Brain microvascular endothelial cell (primary cell): Measurements from ENCODE around the gene SHQ1.

Experiments
- DNase-seq: peaks from one replicate; pipeline ENCODE4 v3.0.0-alpha.2; 2020
- H3K27ac ChIP-seq: fragments of 250-450 bp; sonication (Bioruptor Pico); 2 replicates; pipeline ENCODE4 v1.5.1; 2020; ENCODE audit warnings: mild to moderate bottlenecking, moderate library complexity
- H3K27me3 ChIP-seq: fragments of 250-450 bp; sonication (Bioruptor Pico); replicated peaks from 2 replicates; pipeline ENCODE4 v1.5.1; 2020; ENCODE audit warnings: mild to moderate bottlenecking
- H3K36me3 ChIP-seq: fragments of 250-450 bp; sonication (Bioruptor Pico); replicated peaks from 2 replicates; pipeline ENCODE4 v1.5.1; 2020; ENCODE audit warnings: mild to moderate bottlenecking
- H3K4me3 ChIP-seq: 2 replicates; pipeline ENCODE4 v1.5.1; 2011; ENCODE audit warnings: low read depth, mild to moderate bottlenecking, control low read depth, low read length, moderate library complexity
- CTCF ChIP-seq: IDR thresholded peaks from 2 replicates; pipeline ENCODE4 v1.5.1; 2011; ENCODE audit warnings: low read depth, mild to moderate bottlenecking, moderate library complexity, low read length, control low read depth, inconsistent platforms; ENCODE audit errors: missing control alignments
- in situ Hi-C: cut with HindIII; loops from 2 replicates; pipeline ENCODE4 v1.10.0; 2017; ENCODE audit warnings: low sequenced_read_pairs, low pct_ligation_motif_present

Gene SHQ1

GRCh38 chr3:72892081-72892775, 44.0 kb upstream of the SHQ1 start:
- Histone ChIP-seq H3K27ac (peak overlapping the region; percentile 88), H3K4me3 (no peak overlapping the region), H3K36me3 (no peaks in the 10 kb centered on the region), H3K27me3 (no peaks in the 10 kb centered on the region)
- peak; percentile 82 for DNase-seq
- in situ Hi-C loops, result no loop called here
- no peak for TF ChIP-seq CTCF

- peak; percentile 96 for DNase-seq
- TF ChIP-seq CTCF, result peak; percentile 38
- Histone ChIP-seq H3K4me3 (no peak overlapping the region), H3K27me3 (no peaks in the 10 kb centered on the region), H3K36me3 (no peaks in the 10 kb centered on the region), H3K27ac (peak overlapping the region; percentile 88)
- in situ Hi-C loops, result no loop called here
Measured at GRCh38 chr3:72891053-72891855, 43.0 kb upstream of the SHQ1 start.

GRCh38 chr3:72890166-72890925, 42.1 kb upstream of the SHQ1 start:
- no peak for DNase-seq
- no peaks in the 10 kb centered on the region for H3K27me3 ChIP-seq
- H3K36me3 ChIP-seq, result no peaks in the 10 kb centered on the region
- TF ChIP-seq CTCF, result no peak
- H3K4me3 ChIP-seq, result no peak overlapping the region
- peak overlapping the region; percentile 88 for H3K27ac ChIP-seq
- in situ Hi-C loops, result no loop called here

GRCh38 chr3:72889310-72890165, 41.3 kb upstream of the SHQ1 start:
- Histone ChIP-seq H3K27me3 (no peaks in the 10 kb centered on the region), H3K4me3 (peak overlapping the region; percentile 70), H3K27ac (no peak overlapping the region), H3K36me3 (no peaks in the 10 kb centered on the region)
- no peak for TF ChIP-seq CTCF
- in situ Hi-C loops, result no loop called here
- no peak for DNase-seq

- in situ Hi-C loops, result no loop called here
- H3K27me3 ChIP-seq, result no peaks in the 10 kb centered on the region
Measured at GRCh38 chr3:72888546-72889309, 40.5 kb upstream of the SHQ1 start.

More at GRCh38 chr3:72888546-72889309, 40.5 kb upstream of the SHQ1 start:
- no peak for TF ChIP-seq CTCF
- Histone ChIP-seq H3K36me3 (no peaks in the 10 kb centered on the region), H3K27ac (no peak overlapping the region), H3K4me3 (peak overlapping the region; percentile 70)
- DNase-seq, result no peak
